Measurements from ENCODE around the gene SRRM2. TPM values are rescaled to one million over a fixed set of nuclear protein-coding genes. Genes with fewer than 3 reads are reported as not detected.

Gene SRRM2
- total RNA-seq: 1,000 to 10,000 TPM in 2 of 6 donors, 100 to 1,000 TPM in 4; 317 to 3,815 (median 582) TPM

DNA sequence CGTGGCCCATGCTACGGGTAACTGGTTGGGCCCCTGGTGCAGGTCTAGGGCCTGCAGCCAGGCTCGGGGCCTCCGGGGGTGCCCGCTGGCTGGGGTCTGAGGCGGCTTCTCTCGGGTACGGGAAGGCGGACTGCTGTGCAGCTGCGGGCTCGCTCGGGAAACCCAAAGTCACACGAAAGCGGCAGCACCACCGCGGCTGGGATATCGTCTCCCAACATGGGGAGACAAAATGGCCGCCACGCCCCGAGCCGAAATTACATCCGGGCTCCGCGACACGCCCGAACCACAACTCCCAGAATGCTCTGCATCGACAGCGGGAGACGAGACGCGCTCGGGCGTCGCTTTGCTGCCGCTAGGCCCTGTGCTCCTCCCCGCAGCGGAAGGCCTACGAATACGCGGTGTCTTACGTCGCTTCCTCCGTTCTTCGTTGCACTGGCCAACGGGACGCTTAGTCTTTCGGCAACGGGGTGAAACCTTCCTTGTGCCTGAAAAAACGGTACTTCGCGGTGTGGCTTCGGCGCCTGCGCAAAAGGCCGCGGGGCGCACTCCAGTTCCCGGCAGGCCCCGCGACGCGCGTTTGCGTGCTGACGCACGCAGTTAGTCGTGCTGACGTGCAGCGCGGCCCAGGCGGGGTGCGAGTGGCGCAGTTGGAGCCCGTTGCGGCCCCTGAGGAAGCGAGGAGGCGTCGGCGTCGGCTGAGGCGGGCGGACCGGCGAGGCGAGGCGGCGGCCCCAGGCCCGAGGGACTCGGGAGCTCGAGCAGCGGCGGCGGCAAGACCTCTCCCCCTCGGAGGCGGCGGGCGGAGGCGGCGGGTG lies at the start of gene SRRM2:
TSS of gene SRRM2 (plus strand) at position 604 of the 815 bp plus-strand sequence. CDS start 3,727 bp downstream, outside the sequence.
- H3K9me3 ChIP-seq: no peaks in the 10 kb centered on the region
- peaks cover 0 to 11% (median 4%) of the 10 kb centered on the region in 4 donors for H3K36me3 ChIP-seq
- WGBS, 2 donors: 4% methylated on average over 40 of the region's 99 CpGs; no CpG with 5 or more reads in 1 of the 2 donors
- no peaks in the 10 kb centered on the region for H3K27me3 ChIP-seq
- TF ChIP-seq POLR2A (IDR thresholded peaks at IDR 0.05): peak; percentile 80 to 100 (median 95)
- TF ChIP-seq POLR2AphosphoS5 (IDR thresholded peaks at IDR 0.05): peak; percentile 96 to 98
- no peak for TF ChIP-seq EP300 (IDR thresholded peaks at IDR 0.05)
- TF ChIP-seq, protein P1, sequence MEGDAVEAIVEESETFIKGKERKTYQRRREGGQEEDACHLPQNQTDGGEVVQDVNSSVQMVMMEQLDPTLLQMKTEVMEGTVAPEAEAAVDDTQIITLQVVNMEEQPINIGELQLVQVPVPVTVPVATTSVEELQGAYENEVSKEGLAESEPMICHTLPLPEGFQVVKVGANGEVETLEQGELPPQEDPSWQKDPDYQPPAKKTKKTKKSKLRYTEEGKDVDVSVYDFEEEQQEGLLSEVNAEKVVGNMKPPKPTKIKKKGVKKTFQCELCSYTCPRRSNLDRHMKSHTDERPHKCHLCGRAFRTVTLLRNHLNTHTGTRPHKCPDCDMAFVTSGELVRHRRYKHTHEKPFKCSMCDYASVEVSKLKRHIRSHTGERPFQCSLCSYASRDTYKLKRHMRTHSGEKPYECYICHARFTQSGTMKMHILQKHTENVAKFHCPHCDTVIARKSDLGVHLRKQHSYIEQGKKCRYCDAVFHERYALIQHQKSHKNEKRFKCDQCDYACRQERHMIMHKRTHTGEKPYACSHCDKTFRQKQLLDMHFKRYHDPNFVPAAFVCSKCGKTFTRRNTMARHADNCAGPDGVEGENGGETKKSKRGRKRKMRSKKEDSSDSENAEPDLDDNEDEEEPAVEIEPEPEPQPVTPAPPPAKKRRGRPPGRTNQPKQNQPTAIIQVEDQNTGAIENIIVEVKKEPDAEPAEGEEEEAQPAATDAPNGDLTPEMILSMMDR (IDR thresholded peaks at IDR 0.05): peak in 3 of 6 experiments; percentile 8 to 38 (median 27)
- DNase-seq: peak; percentile 91 to 99
- peak; percentile 96 to 98 for ATAC-seq (ENCODE audit: low FRiP score in 2 of 2)
- H3K4me1 ChIP-seq: peaks cover 41 to 45% (median 43%) of the 10 kb centered on the region in 4 donors
- peak within 1 kb of the TSS; percentile 94 to 100 (median 100) for H3K27ac ChIP-seq
- H3K4me3 ChIP-seq: peak within 1 kb of the TSS; percentile 59 to 92 (median 80)

DNA sequence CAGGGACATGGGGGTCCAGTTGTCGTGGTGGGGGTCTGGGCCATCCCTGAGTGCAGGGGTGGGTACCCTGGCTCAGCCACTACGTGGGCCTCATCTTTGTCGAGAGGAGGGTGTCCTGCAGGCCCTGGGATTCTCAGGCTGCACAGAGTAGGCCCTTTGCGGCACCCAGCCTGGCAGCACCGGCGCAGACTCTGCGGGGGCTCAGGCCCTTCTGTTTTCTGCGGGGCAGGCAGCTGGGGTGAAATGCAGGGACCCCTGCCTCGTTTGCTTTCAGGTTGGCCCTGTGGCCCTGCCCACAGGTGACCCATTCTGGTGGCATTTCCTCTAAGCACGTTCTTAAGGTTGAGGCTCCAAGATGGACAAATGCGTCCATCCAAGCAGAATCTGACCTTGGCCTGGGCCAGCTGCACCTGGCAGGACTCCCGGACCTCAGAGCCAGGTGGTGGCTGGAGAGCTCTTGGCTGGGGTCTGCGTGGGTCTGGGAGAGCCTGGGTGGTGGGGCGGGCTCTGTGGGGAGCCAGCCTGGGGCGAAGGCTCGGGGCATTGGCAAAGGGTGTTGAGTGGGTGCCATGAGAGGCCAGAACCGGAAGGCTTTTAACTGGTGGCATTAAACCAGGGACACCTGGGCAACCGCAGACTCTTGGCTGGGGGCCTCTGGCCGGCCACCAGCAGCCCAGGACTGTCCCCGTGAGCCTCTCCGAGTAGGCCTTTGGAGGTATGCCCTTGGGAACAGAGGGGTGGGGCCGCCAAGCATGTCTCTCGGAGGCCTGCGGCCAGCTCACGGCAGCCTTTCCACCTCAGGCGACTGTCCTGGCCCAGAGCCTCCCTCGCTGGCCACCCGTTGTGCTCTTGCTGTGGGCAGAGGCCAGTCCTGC lies 49.3 kb upstream of the SRRM2 start:
- ATAC-seq (ENCODE audit: low FRiP score in 2 of 2): no peak
- Histone ChIP-seq H3K27ac (no peak overlapping the region), H3K27me3 (no peaks in the 10 kb centered on the region), H3K36me3 (peaks cover 35 to 98% (median 89%) of the 10 kb centered on the region in 4 donors), H3K9me3 (no peaks in the 10 kb centered on the region), H3K4me1 (no peaks in the 10 kb centered on the region), H3K4me3 (no peak overlapping the region)
- peak in 1 of 2 donors; percentile 74 for DNase-seq
- WGBS, 2 donors: 93 to 97% methylated on average over 7 to 23 of the region's 28 CpGs
- no peak for TF ChIP-seq POLR2AphosphoS5 (IDR thresholded peaks at IDR 0.05)
- TF ChIP-seq, protein P1 (IDR thresholded peaks at IDR 0.05): no peak

DNA sequence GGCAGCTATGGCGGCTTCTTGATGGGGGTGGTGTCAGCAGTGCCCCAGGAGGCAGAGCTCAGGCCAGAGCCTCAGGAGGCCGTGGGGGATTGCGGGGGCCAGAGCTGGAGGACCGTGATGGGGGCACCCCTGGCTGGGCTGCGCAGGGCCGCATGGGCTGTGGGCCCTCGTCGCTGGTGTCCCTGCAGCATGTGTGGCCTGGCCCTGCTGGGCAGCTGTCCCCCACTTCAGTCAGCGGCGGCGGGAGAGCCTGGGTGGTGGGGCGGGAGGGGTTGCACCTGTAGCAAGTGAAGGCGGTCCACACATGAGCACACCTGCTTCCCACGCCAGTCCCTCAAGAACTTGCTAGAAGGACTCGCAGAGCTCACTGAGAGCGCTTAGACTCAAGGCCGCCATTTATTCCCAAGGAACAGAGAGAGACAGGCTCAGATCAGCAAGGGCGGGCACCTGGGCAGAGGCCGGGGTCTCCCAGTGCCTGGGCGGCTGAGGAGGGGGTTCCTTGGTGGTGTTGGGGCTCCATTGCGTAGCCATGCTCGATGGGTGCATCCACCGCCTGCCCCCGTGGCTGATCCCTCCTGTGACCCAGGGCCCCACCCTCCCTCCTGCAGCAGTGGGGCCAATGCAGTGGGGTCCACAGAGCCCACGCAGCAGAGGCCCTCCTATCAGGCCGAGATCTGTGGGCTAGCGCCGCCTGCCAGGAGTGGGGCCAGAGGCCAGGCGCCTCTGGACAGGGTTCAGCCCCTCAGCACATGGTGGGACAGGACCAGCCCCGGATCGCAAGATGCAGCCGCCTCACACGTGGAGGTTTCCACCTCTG lies 48.1 kb upstream of the SRRM2 start:
- no peaks in the 10 kb centered on the region for H3K27me3 ChIP-seq
- H3K27ac ChIP-seq: no peak overlapping the region
- TF ChIP-seq POLR2AphosphoS5 (IDR thresholded peaks at IDR 0.05) (no peak), EP300 (IDR thresholded peaks at IDR 0.05) (no peak), POLR2A (IDR thresholded peaks at IDR 0.05) (no peak)
- TF ChIP-seq, protein P1 (IDR thresholded peaks at IDR 0.05): no peak
- peaks cover 36 to 98% (median 89%) of the 10 kb centered on the region in 4 donors for H3K36me3 ChIP-seq
- 94 to 98% methylated on average over 21 to 33 of the region's 33 CpGs for WGBS, 2 donors
- DNase-seq (peak in 1 of 2 donors; percentile 79), ATAC-seq (ENCODE audit: low FRiP score in 2 of 2) (no peak)
- no peak overlapping the region for H3K4me3 ChIP-seq
- H3K9me3 ChIP-seq: no peaks in the 10 kb centered on the region
- H3K4me1 ChIP-seq: no peaks in the 10 kb centered on the region

DNA sequence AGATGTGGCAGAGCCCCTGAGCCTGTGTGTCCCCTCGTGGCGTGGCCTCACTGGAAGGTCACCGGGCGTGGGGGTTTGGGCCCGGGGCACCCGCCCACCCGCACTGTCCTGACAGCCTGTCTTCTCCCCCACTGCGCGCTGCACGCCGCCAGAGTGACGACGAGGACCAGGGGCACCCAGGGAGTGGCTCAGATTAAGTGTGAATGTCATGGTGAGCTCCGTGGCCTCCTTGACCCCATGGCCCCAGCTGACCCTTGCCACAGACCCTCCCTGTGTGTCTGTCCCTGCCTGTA lies 47.5 kb upstream of the SRRM2 start:
- no peak for DNase-seq

More for the DNA sequence above, 47.5 kb upstream of the SRRM2 start:
- no peaks in the 10 kb centered on the region for H3K27me3 ChIP-seq
- no peak overlapping the region for H3K4me3 ChIP-seq
- no peak overlapping the region for H3K27ac ChIP-seq
- TF ChIP-seq EP300 (IDR thresholded peaks at IDR 0.05) (no peak), POLR2AphosphoS5 (IDR thresholded peaks at IDR 0.05) (no peak), POLR2A (IDR thresholded peaks at IDR 0.05) (no peak)
- TF ChIP-seq, protein P1 (IDR thresholded peaks at IDR 0.05): no peak
- H3K4me1 ChIP-seq: no peaks in the 10 kb centered on the region
- no peak for ATAC-seq (ENCODE audit: low FRiP score in 2 of 2)
- WGBS, 2 donors: 95 to 100% methylated on average over 4 to 14 of the region's 14 CpGs
- H3K36me3 ChIP-seq: peaks cover 33 to 98% (median 87%) of the 10 kb centered on the region in 4 donors
- H3K9me3 ChIP-seq: no peaks in the 10 kb centered on the region
